Measurements from ENCODE around the gene ZNF217.
"Not testable (repeated sequence)": the region's sequence is repeated elsewhere in the genome, so short reads cannot be mapped to it uniquely, and the experiment has no call there.

The ZNF217 gene

DNA sequence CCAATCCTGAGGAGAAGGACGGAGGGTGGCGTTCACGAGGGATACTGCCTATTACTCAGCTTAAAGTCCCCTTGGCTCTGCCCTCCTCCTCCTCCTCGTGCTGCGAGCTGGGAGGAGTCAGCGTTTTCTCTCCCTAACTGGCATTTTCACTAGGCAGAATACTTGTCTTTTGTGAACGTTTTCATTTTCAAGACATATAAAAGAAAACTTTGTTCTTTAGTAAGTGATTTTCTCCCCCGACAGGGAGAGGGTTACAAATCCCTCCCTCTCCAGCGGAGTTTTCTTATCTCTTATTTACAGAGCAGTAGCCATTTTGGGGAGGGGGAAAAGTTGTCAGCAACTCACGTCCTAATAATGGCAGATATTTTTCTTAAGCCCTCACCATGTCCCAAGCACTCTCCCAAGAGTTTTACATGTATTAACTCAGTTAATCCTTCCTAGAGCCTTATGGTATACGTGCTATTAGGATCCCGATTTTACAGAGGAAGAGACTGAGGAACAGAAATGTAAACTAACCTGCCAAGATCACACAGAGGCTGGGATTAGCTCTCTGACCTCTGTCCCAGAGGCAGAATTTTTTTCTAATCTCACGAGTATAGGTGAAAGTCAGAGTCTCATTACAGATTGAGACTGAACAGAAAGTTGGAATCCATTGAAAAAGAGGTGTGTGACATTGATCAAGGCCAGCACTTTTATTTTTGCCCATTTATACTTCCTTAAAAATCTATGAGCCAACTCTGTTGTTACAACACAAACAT, 30.0 kb upstream of the ZNF217 start:
- TF ChIP-seq, protein P1, sequence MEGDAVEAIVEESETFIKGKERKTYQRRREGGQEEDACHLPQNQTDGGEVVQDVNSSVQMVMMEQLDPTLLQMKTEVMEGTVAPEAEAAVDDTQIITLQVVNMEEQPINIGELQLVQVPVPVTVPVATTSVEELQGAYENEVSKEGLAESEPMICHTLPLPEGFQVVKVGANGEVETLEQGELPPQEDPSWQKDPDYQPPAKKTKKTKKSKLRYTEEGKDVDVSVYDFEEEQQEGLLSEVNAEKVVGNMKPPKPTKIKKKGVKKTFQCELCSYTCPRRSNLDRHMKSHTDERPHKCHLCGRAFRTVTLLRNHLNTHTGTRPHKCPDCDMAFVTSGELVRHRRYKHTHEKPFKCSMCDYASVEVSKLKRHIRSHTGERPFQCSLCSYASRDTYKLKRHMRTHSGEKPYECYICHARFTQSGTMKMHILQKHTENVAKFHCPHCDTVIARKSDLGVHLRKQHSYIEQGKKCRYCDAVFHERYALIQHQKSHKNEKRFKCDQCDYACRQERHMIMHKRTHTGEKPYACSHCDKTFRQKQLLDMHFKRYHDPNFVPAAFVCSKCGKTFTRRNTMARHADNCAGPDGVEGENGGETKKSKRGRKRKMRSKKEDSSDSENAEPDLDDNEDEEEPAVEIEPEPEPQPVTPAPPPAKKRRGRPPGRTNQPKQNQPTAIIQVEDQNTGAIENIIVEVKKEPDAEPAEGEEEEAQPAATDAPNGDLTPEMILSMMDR (IDR thresholded peaks at IDR 0.05; ENCODE audit: low read depth, low read length, missing control alignments) = no peak
- peak; percentile 27 for DNase-seq (ENCODE audit: low read depth)

DNA sequence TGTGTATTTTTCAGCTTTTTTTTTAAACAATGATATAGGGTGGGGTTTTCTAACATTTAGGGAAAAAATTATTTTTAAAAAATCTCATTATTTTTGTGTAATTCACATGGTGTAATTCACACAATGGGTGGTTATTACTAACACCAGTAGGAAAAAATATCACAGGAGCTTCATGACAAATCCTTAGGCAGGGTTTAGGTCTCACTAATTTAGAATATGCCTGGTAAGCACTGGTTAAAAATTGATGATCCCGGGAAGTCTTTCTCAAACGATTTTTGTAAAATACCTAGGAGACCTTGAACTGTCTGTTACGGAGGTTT, 29.5 kb upstream of the ZNF217 start:
- peak overlapping the region; percentile 41; the same call in 1 of the 2 replicates for H3K4me3 ChIP-seq (ENCODE audit: low read depth, low read length)
- no peak for DNase-seq (ENCODE audit: low read depth)
- TF ChIP-seq, protein P1 (IDR thresholded peaks at IDR 0.05; ENCODE audit: low read depth, low read length, missing control alignments) = no peak

More for the DNA sequence above, 30.0 kb upstream of the ZNF217 start:
- H3K4me3 ChIP-seq (ENCODE audit: low read depth, low read length) = peak overlapping the region; percentile 41; the same call in 1 of the 2 replicates

DNA sequence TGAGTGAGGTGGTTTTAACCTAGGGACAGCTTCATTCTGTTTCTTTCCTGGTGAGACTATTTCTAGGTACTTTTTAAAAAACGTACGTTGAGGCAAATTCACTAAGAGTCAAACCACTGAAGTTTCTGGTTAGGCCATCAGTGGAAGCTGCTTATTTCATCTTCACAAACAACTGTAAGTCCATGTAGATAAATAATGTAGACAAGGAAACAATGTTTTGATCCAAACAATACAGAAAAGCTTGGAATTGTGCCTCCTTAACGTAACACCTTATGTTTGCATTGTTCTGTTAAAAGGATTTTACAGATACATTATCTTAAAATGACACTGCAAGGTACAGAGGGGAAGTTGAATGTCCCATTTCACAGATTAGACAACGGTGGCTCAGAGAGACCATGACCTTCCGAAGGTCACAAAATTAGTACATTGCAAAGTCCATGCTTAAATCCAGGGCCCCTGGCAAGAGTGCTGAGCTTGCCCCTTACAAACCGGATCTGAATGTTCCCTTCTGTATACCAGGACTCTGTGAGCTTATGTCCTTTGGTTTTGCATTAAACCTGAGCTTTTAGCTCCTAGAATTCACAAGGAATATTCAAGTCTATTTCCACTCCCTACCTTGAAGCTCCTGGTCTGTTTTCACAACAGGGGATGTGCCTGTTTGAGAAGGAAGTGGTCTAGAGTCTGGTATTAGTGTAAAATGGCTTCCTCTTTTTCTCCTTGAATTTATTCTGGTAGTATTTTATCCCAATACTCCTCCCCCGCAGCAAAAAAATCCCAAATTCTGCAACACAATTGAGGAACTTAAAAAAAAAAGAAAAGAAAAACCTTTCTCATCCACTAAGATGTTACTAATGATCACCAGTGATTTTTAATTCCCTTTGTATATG, 28.9 kb upstream of the ZNF217 start:
- TF ChIP-seq, protein P1 (IDR thresholded peaks at IDR 0.05; ENCODE audit: low read depth, low read length, missing control alignments) = no peak
- no peak for DNase-seq (ENCODE audit: low read depth)
- H3K4me3 ChIP-seq (ENCODE audit: low read depth, low read length) = peak overlapping the region; percentile 21; the same call in 1 of the 2 replicates

DNA sequence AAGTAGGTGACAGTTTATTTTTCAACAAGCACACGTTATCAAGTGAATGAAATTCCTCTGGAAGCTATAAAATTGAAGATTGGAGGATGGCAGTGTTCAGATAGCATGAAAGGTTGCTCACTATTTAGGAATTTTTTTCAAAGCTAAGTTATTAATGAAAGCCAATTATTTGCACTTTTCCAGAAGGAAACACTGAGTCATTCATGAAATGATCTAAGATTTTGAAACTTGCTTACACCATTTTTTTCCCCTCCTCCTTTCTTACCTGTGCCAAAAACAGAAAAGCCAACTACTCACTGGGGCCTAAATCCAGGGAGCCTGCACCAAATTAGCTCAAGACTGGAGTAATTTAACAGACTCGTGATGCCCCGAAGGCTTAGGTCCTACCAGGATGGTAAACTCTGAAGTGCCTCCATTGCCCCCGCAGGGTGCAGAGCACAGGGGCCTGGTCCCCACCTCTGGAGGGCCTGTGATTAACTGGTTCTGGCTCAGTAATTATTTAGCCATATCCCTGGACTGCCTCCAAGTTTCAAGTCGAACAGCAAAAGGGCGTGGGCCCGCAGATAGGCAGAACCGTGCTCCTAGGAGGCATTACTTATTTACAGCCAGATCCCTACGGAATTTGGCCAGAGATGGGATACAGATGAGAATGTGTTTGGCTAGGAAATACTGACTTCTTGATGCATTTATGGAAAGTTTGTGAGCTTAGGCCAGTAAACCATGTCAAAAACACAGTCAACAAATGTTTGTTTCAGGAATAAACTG, 28.0 kb upstream of the ZNF217 start:
- no peak overlapping the region for H3K4me3 ChIP-seq (ENCODE audit: low read depth, low read length)
- DNase-seq (ENCODE audit: low read depth) = no peak
- TF ChIP-seq, protein P1 (IDR thresholded peaks at IDR 0.05; ENCODE audit: low read depth, low read length, missing control alignments) = no peak

DNA sequence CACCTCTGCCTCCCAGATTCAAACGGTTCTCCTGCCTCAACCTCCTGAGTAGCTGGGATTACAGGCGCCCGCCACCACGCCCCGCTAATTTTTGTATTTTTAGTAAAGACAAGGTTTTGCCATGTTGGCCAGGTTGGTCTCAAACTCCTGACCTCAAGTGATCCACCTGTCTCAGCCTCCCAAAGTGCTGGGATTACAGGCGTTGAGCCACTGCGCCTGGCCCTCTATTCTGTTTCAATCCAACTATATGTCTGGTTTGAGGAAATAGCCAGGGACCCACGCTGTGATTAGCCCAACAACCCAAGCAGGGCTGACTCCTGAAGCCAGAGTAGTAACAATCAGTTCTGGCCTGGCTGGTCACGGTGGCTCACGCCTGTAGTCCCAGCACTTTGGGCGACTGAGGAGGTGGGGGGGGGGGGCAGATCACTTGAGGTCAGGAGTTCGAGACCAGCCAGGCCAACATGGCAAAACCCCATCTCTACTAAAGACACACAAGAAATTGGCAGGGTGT, 24.9 kb upstream of the ZNF217 start:
- not testable (repeated sequence) for DNase-seq (ENCODE audit: low read depth)

DNA sequence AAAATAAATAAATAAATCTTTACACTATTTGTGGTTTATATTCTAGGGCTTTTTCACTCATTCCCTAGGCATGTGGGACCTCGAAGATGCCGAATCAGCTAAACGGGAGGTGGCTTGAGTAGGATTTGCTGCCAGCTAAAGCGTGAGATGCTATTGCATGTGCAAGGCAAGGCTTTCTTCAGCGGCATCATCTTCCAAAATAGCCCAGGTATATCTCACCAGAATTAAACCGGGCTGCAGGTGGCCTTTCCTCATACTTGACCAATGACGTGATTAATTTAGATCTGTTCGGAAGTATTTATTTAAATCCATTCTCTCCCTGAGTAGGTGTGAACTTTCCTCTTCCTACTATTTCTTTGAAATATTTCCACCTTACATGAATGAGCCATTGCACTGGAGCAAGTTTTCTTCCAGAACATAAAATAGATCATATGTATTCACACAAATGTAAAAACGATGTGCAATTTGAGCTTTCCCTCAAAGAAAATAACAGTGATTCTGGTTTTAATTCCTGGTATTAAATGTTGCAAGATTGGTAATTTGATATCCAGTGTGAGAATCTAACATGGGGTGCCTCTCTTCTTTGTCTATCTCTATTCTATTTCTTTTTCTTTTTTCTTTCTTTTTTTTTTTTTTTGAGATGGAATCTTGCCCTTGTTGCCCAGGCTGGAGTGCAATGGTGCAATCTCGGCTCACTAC, 24.3 kb upstream of the ZNF217 start:
- DNase-seq (ENCODE audit: low read depth) = no peak
- TF ChIP-seq, protein P1 (IDR thresholded peaks at IDR 0.05; ENCODE audit: low read depth, low read length, missing control alignments) = no peak
- H3K4me3 ChIP-seq (ENCODE audit: low read depth, low read length) = no peak overlapping the region

More for the DNA sequence above, 24.9 kb upstream of the ZNF217 start:
- H3K4me3 ChIP-seq (ENCODE audit: low read depth, low read length) = not testable (repeated sequence)

DNA sequence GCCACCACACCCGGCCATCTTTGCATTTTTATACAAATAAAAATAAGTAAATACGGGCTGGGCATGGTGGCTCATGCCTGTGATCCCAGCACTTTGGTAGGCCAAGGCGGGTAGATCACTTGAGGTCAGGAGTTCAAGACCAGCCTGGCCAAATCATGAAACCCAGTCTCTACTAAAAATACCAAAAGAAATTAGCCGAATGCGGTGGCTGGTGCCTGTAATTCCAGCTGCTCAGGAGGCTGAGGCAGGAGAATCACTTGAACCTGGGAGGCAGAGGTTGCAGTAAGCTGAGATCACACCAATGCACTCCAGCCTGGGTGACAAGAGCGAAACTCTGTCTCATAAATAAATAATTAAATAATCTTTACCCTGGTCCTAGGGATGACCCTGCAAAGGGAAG, 22.9 kb upstream of the ZNF217 start:
- not testable (repeated sequence) for DNase-seq (ENCODE audit: low read depth); H3K4me3 ChIP-seq (ENCODE audit: low read depth, low read length)
